ENCODE data around the gene ZNF778.
A peak's percentile ranks its signal among the peaks of the same experiment; 100 is the strongest.

Gene ZNF778

GRCh38 chr16:89217388-89218191, at the start of gene ZNF778:
ZNF778 (plus strand) TSS chr16:89217703; CDS start chr16:89221128, 3,425 bp downstream.
- DNase-seq, result peak; percentile 55

GRCh38 chr16:89168381-89169189, 48.9 kb upstream of the ZNF778 start:
- no peak for DNase-seq

DNA sequence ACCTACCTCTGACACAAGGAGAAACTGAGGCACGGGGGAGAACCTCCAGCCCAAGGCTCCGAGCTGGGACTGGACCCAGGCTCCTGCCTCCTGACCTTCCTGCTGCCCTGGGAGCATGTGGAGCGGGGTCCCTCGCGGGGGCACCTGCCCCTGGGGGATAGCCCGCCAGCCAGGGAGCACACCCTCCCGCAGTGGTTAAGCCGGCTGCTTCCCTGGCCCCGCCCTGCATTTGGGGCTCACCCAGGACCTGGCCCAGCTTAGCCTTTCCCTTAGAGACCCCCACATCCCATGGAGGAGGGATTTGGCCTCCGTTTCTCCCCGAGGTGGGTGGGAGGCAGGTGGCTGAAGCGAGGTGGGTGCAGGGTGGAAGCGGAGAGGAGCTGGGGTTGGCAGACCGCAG, 47.7 kb upstream of the ZNF778 start:
- no peak for DNase-seq

- DNase-seq, result no peak
Observed at GRCh38 chr16:89170346-89171215, 46.9 kb upstream of the ZNF778 start.

DNA sequence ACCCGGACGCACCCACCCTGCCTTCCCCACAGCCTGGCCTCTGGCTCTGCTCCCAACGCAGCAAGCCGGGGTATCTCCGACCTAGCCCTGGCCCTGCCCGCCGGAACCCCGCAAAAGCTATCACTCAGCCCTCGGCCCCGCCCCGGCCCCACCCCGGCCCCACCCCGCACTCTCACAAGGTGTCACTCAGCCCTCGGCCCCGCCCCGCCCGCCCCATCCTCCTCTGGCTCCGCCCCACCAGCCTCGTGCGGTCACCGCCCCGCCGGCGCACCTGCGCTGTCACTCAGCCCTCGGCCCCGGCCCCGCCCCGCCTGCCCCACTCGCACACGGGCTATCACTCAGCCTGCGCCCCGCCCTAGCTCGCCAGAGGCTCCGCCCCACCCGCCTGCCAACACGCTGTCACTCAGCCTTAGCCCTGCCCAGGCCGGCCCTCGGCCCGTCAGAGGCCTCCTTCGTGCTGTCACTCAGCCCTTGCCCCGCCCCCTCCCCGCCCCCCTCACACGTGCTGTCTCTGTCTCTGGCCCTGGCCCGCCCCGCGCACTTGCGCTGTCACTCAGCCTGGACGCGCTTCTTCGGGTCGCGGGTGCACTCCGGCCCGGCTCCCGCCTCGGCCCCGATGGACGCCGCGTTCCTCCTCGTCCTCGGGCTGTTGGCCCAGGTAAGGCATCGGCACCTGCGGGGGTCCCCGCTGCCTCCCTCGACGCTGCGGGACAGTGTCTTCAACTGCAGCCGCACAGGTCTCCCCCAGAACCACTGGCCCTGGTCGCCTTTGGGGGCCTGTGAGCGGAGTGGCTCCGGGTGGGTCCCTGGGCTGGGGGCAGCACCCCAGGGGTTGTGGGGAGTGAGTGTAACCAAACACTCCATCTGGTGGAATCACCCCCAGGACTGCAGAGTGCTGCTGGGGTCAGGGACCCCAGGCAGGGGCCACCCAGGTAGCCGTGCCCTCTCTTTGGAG, 46.0 kb upstream of the ZNF778 start, which contains the start of gene CDH15:
Gene CDH15 (plus strand): TSS at position 533 of the 955 bp plus-strand sequence. CDS start 84 bp downstream, at position 617.
- DNase-seq, result peak; percentile 83

- DNase-seq, result no peak
Observed at GRCh38 chr16:89172171-89172527, 45.4 kb upstream of the ZNF778 start.

DNA sequence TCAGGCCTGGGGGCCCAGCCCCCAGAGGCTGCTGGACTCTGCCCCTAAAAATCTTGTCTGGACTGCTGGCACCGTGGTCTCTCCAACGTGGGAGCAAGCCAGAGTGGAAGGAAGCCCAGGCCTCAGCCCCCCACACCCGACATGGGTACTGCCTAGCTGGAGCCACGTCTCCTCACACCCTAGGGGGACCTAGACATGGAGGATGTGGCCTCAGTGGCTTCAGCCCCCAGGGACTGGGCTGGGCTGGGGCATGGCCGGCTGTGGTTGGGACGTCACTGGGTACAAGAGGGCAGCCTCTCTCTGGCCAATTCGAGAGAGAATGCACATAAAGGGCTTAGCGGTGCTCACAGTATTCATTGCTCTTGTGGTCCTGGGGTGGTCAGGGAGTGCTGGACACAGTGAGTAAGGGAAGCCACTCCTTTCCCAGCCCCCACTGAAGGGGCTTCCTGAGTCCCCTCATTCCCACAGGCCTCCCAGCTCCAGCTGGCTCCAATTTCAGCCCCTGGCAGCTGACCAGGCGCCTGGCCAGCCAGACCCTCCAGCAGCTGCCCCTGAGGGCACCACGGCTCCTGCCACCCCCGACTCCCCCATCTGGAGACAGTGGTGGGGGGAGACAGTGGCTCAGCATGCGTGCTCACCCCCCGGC, 44.9 kb upstream of the ZNF778 start:
- DNase-seq, result no peak

GRCh38 chr16:89173174-89173921, 44.2 kb upstream of the ZNF778 start:
- no peak for DNase-seq

GRCh38 chr16:89174055-89174827, 43.3 kb upstream of the ZNF778 start:
- no peak for DNase-seq

DNA sequence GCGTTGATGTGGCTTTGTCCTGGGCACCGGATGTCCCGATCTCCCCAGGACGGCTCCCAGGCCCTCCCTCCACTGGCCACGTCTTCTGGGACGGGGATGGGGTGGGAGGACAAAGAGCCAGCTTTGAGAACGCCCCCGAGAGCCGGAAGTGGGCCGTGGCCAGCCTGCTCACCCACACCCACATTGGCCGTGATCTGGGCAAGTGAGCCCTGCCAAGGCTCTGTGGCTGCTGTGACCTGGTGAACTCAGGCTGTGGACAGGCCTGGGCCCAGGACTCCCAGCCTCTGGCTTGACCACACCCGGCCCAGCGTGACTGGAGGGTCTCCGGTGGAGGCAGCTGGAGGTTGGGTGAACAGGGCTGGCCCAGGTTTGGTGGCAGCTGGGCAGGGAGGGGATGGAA, 42.6 kb upstream of the ZNF778 start:
- no peak for DNase-seq

DNA sequence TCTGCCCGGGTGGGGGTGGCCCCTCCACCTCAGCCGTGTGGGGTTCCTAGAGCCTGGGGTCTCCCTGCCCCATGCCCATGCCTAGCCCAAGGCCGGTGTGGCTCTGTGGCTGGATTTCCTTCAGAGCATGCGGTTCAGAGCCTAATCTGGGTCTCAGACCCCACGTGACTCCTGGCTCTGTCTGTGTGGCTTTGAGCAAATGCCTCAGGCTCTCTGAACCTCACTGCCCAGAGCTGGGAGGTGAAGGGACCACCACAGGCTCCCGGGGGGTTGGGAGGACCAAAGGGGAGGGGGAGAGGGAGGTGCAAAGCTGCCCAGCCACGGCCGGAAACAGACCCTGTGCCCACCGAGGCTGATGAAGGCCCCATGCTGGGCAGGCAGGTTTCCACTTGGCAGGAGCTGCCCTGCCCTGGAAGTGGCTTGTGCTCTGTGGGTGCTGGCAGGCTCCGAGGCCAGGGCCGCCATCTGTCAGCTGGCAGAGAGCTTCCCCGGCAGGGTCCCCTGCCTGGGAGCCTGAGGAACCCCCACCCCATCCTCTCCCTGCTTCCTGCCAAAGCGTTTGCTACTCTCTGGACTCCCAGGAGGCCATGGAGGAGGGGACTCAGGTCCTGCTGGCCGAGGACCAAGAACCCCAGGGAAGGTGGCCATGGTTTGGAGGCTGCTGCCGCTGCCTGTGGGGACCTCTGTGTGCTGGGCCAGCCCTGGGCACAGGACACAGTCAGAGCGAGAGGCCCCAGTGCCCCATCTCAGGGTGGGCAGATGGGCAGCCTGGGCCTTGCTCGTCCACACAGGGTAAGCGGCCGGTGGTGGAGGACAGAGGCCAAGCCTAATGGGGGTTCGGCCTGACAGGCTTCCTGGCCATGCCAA, 42.0 kb upstream of the ZNF778 start:
- no peak for DNase-seq

DNA sequence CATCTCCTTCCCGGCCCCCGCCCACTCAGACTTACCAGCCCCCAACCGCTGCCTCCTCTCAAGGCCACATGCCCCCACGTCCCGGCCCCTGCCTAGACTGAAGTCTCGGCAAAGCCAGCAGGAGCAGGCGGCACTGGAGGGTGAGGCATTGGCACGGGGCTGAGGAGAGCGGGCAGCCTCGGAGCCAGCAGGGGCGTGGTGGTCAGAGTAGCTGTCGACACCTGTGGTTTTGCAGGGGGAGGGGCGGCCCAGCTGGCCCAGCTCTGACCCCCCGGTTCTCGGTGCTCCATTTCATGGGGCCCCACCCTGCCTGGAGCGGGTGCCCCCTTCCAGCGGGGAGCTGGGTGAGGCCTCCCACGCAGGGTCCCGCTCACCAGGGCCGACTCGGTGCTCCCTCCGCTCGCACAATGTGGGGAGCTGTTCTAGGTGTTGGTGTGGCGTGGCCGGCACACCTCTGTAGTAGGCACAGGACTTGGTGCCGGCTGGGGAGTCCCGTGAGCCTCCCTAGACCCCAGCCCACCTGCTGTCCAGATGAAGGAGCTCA, 41.3 kb upstream of the ZNF778 start:
- no peak for DNase-seq

- DNase-seq, result no peak
Observed at GRCh38 chr16:89176717-89177116, 40.8 kb upstream of the ZNF778 start.

DNA sequence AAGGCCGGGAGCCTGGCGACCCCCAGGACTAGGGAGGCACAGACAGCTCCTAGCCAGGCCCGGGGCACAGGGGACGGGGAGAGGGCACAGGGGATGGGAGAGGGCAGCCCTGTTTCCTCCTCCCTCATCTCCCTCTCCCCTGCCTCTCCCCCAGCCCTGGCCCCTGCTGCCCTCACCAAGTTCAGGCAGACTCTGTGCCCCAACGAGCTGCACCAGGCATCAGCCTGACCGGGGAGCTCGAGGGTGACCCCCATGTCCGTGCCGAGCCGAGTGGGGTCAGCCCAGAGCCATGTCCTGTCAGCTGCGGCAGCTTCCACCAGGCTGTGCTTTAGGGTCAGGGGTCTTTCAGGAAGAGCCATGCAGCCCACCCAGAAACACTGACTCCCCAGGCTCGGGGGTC, 40.0 kb upstream of the ZNF778 start:
- no peak for DNase-seq

GRCh38 chr16:89178453-89179147, 38.9 kb upstream of the ZNF778 start:
- DNase-seq, result no peak

- DNase-seq, result no peak
Observed at GRCh38 chr16:89179148-89179484, 38.4 kb upstream of the ZNF778 start.

DNA sequence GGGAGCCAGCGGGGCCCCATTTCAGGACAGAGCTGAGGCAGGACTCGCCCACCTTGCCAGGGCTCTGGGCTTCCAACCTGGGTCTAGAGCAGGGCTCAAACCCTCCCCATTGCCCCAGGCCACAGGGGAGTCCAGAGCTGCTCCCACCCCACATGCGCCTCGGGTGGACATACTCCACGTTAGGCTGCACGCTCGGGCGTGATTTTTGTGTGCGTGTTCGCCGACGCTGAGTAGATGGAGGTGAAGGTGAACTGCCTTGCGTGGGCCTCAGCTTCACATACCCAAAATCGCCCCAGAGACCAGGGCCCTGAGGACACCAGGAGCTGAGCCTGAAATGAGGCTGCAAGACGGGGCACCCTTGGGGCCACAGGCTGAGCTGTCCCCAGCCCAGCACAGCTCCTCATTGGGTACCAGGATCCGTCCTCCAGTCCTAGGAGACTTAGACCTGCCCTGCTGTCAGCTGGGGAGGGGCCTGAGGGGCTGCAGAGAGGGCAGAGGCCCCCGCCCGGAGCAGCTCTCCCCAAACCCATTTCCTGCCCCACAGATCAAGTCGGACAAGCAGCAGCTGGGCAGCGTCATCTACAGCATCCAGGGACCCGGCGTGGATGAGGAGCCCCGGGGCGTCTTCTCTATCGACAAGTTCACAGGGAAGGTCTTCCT, 37.7 kb upstream of the ZNF778 start:
- no peak for DNase-seq
